HepG2 (cell line): ENCODE results near the gene UBXN2A. TPM values are rescaled to one million over a fixed set of nuclear protein-coding genes. Genes with fewer than 3 reads are reported as not detected.

Source experiments
- AHDC1 ChIP-seq: sonication (generic); formaldehyde crosslinking; IDR thresholded peaks from 2 replicates; pipeline ENCODE4 v1.5.1; 2020; ENCODE audit warnings: mild to moderate bottlenecking, missing genetic modification reagents, borderline replicate concordance
- EED ChIP-seq: sonication (generic); formaldehyde crosslinking; IDR thresholded peaks from 2 replicates; pipeline ENCODE4 v1.5.0; 2020; ENCODE audit warnings: mild to moderate bottlenecking, missing genetic modification reagents
- HNF4G ChIP-seq, 2 experiments: sonication (generic) in 1 of 2; formaldehyde crosslinking in 1 of 2; IDR thresholded peaks; 2 replicates each; pipeline versions ENCODE4 v1.4.0 to v1.6.1; 2011 to 2020; ENCODE audit warnings: borderline replicate concordance in 2 of 2, low read depth in 2 of 2, mild to moderate bottlenecking in 2 of 2, low read length in 1 of 2, missing genetic modification reagents in 1 of 2, moderate library complexity in 1 of 2
- HOXD1 ChIP-seq: sonication (generic); formaldehyde crosslinking; IDR thresholded peaks from 2 replicates; pipeline ENCODE4 v1.5.0; 2020; ENCODE audit warnings: missing genetic modification reagents
- IRF2 ChIP-seq: IDR thresholded peaks from 2 replicates; pipeline ENCODE4 v1.6.1; 2018; ENCODE audit warnings: missing genetic modification reagents, missing compliant biosample characterization
- KDM4B ChIP-seq: sonication (generic); formaldehyde crosslinking; IDR thresholded peaks from 2 replicates; pipeline ENCODE4 v1.4.0; 2020; ENCODE audit warnings: missing genetic modification reagents
- NFE2L1 ChIP-seq: sonication (generic); formaldehyde crosslinking; IDR thresholded peaks from 2 replicates; pipeline ENCODE4 v1.4.0; 2020; ENCODE audit warnings: missing genetic modification reagents, mild to moderate bottlenecking, borderline replicate concordance
- NR2C2 ChIP-seq: sonication (generic); formaldehyde crosslinking; IDR thresholded peaks from 2 replicates; pipeline ENCODE4 v1.4.0; 2020; ENCODE audit warnings: missing genetic modification reagents, mild to moderate bottlenecking, moderate library complexity, borderline replicate concordance
- PATZ1 ChIP-seq: sonication (generic); formaldehyde crosslinking; IDR thresholded peaks from 2 replicates; pipeline ENCODE4 v1.4.0; 2020; ENCODE audit warnings: missing genetic modification reagents
- PHF21A ChIP-seq: sonication (generic); formaldehyde crosslinking; IDR thresholded peaks from 2 replicates; pipeline ENCODE4 v1.5.0; 2020; ENCODE audit warnings: mild to moderate bottlenecking, missing genetic modification reagents
- REL ChIP-seq: sonication (generic); formaldehyde crosslinking; conservative IDR thresholded peaks from 2 replicates; pipeline ENCODE4 v1.8.0; 2022; ENCODE audit warnings: mild to moderate bottlenecking, missing genetic modification reagents, moderate library complexity
- SOX6 ChIP-seq, 2 experiments: fragments of 450-650 bp in 1 of 2; sonication (generic) in 1 of 2; formaldehyde crosslinking in 1 of 2; IDR thresholded peaks; 2 replicates each; pipeline versions ENCODE4 v1.4.0 to v1.6.1; 2017 to 2020; ENCODE audit warnings: antibody characterized with exemption in 1 of 2, mild to moderate bottlenecking in 1 of 2, missing genetic modification reagents in 1 of 2
- ZBTB38 ChIP-seq: sonication (generic); formaldehyde crosslinking; IDR thresholded peaks from 2 replicates; pipeline ENCODE4 v1.5.1; 2020; ENCODE audit warnings: mild to moderate bottlenecking, missing genetic modification reagents
- ZBTB8A ChIP-seq: sonication (generic); formaldehyde crosslinking; IDR thresholded peaks from 2 replicates; pipeline ENCODE4 v1.4.0; 2020; ENCODE audit warnings: mild to moderate bottlenecking, low read depth, missing genetic modification reagents, borderline replicate concordance
- ZMYM3 ChIP-seq: sonication (generic); formaldehyde crosslinking; IDR thresholded peaks from 2 replicates; pipeline ENCODE4 v1.5.1; 2020; ENCODE audit warnings: mild to moderate bottlenecking, missing genetic modification reagents
- ZNF333 ChIP-seq: sonication (generic); formaldehyde crosslinking; IDR thresholded peaks from 2 replicates; pipeline ENCODE4 v1.4.0; 2020; ENCODE audit warnings: mild to moderate bottlenecking, missing genetic modification reagents, borderline replicate concordance
- ZNF775 ChIP-seq: sonication (generic); formaldehyde crosslinking; IDR thresholded peaks from 2 replicates; pipeline ENCODE4 v1.4.0; 2020; ENCODE audit warnings: missing genetic modification reagents, mild to moderate bottlenecking, moderate library complexity, borderline replicate concordance
- ZNF883 ChIP-seq: sonication (generic); formaldehyde crosslinking; IDR thresholded peaks from 2 replicates; pipeline ENCODE4 v1.5.1; 2020; ENCODE audit warnings: mild to moderate bottlenecking, missing genetic modification reagents; ENCODE audit errors: not compliant biosample characterization
- polyA plus RNA-seq, 8 experiments: library from polyadenylated mRNA; depleted of rRNA in 3 of 8; stranded (reverse) in 7 of 8; unstranded in 1 of 8; fragments of >200 nt; fragmentation: Illumina TruSeq in 4 of 8; extraction: Trizol in 4 of 8; gene quantifications; 2 replicates each; pipeline versions ENCODE4 v1.2.1 to v1.2.3, GENCODE V29; 2011 to 2016; ENCODE audit warnings: low read depth in 4 of 8, missing spikeins in 1 of 8, mixed read lengths in 1 of 8; ENCODE audit not compliant: insufficient read depth in 1 of 8
- total RNA-seq, 5 experiments: library from RNA; depleted of rRNA; stranded (reverse); fragments of >200 nt; fragmentation: Illumina TruSeq; extraction: Trizol; gene quantifications; 2 replicates each; pipeline ENCODE4 v1.2.3, GENCODE V29; 2016; ENCODE audit warnings: low read depth in 1 of 5

UBXN2A gene
- total and polyA plus RNA-seq, 2 of the 13 experiments (the other 11 are each of a cell fraction or from before 2014, with no cell fraction given) = 8.3 to 20.9 TPM

GRCh38 chr2:24050041-24050979, 110.0 kb downstream of the UBXN2A start (continued):
- TF ChIP-seq NFE2L1 (CRISPR knock-in tag) (no peak), REL (CRISPR knock-in tag) (0 out of 2 replicates have a peak, but pooled peaks have one; percentile 30), ZNF775 (no peak), NR2C2 (0 out of 2 replicates have a peak, but pooled peaks have one; percentile 9), SOX6 (IDR thresholded peaks at IDR 0.05) (no peak), SOX6 (CRISPR knock-in tag; IDR thresholded peaks at IDR 0.05) (peak; percentile 37), ZBTB8A (CRISPR knock-in tag) (no peak), ZNF883 (CRISPR knock-in tag) (no peak), IRF2 (CRISPR knock-in tag) (no peak), ZMYM3 (CRISPR knock-in tag) (0 out of 2 replicates have a peak, but pooled peaks have one; percentile 10), HOXD1 (0 out of 2 replicates have a peak, but pooled peaks have one; percentile 28), KDM4B (no peak; the same call in 1 of the 2 replicates), AHDC1 (CRISPR knock-in tag) (no peak), EED (CRISPR knock-in tag) (peak; percentile 18; the same call in 1 of the 2 replicates), PHF21A (CRISPR knock-in tag) (0 out of 2 replicates have a peak, but pooled peaks have one; percentile 60), ZNF333 (CRISPR knock-in tag) (0 out of 2 replicates have a peak, but pooled peaks have one; percentile 38), PATZ1 (CRISPR knock-in tag) (0 out of 2 replicates have a peak, but pooled peaks have one; percentile 35), ZBTB38 (CRISPR knock-in tag) (no peak), HNF4G (IDR thresholded peaks at IDR 0.05; ENCODE audit: borderline replicate concordance, low read depth, low read length) (no peak), HNF4G (CRISPR knock-in tag; IDR thresholded peaks at IDR 0.05; ENCODE audit: borderline replicate concordance, low read depth) (no peak)
